H1 (cell line): ENCODE results near the gene ZNF385D.

Experiments
- CEBPB ChIP-seq: IDR thresholded peaks from 2 replicates; pipeline ENCODE4 v1.6.1; 2012; ENCODE audit warnings: low read depth, low read length
- POLR2A ChIP-seq, 2 experiments: IDR thresholded peaks; 1 replicate in 1 of 2; 2 replicates in 1 of 2; pipeline ENCODE4 v1.6.1; 2011; ENCODE audit warnings: low read depth in 2 of 2, low read length in 2 of 2, mild to moderate bottlenecking in 2 of 2; ENCODE audit errors: control extremely low read depth in 1 of 2

GRCh38 chr3:21618695-21619094, 132.3 kb downstream of the ZNF385D start:
- no peak for TF ChIP-seq POLR2A (IDR thresholded peaks at IDR 0.05; ENCODE audit: control extremely low read depth in 1 of 2, low read depth in 2 of 2, low read length in 2 of 2)
- no peak for TF ChIP-seq CEBPB
